HFF-Myc (cell line): Measurements from ENCODE around the gene KATNB1.

ENCODE experiments used
- DNase-seq: peaks from one replicate; pipeline ENCODE4 v3.0.0-alpha.2; 2011; ENCODE audit warnings: low read depth; ENCODE audit errors: extremely low read depth
- H3K4me3 ChIP-seq: replicated peaks from 2 replicates; pipeline ENCODE4 v1.5.1; 2011; ENCODE audit warnings: low read depth, mild to moderate bottlenecking, control low read depth, low read length
- CTCF ChIP-seq: IDR thresholded peaks from 2 replicates; pipeline ENCODE4 v1.5.1; 2012; ENCODE audit warnings: mild to moderate bottlenecking, low read depth, low read length, control low read depth; ENCODE audit errors: missing control alignments

KATNB1 gene

GRCh38 chr16:57701759-57702371, 33.7 kb upstream of the KATNB1 start:
- no peak for DNase-seq
- no peak for TF ChIP-seq CTCF
- H3K4me3 ChIP-seq = no peak overlapping the region

GRCh38 chr16:57703416-57704010, 32.1 kb upstream of the KATNB1 start:
- H3K4me3 ChIP-seq = no peak overlapping the region
- no peak for TF ChIP-seq CTCF
- DNase-seq = no peak

- DNase-seq = no peak
- no peak overlapping the region for H3K4me3 ChIP-seq
- no peak for TF ChIP-seq CTCF
Observed at GRCh38 chr16:57704011-57704904, 31.3 kb upstream of the KATNB1 start.

- DNase-seq = no peak
- TF ChIP-seq CTCF = no peak
- H3K4me3 ChIP-seq = no peak overlapping the region
Observed at GRCh38 chr16:57704905-57705852, 30.4 kb upstream of the KATNB1 start.

- no peak for TF ChIP-seq CTCF
- H3K4me3 ChIP-seq = no peak overlapping the region
- no peak for DNase-seq
Observed at GRCh38 chr16:57706717-57707116, 28.9 kb upstream of the KATNB1 start.

- DNase-seq = no peak
- no peak for TF ChIP-seq CTCF
- no peak overlapping the region for H3K4me3 ChIP-seq
Observed at GRCh38 chr16:57707331-57707730, 28.2 kb upstream of the KATNB1 start.
